RCC 7860 (cell line): ENCODE results near the gene FOXO6.

ENCODE experiments used
- DNase-seq: peaks from one replicate; pipeline ENCODE4 v3.0.0-alpha.2; 2015; ENCODE audit warnings: low spot score
- FAIRE-seq: peaks from 2 replicates; lab custom pipeline; 2012; peaks lifted over from hg19 to GRCh38; lab: Jason Lieb, UNC

The FOXO6 gene

DNA sequence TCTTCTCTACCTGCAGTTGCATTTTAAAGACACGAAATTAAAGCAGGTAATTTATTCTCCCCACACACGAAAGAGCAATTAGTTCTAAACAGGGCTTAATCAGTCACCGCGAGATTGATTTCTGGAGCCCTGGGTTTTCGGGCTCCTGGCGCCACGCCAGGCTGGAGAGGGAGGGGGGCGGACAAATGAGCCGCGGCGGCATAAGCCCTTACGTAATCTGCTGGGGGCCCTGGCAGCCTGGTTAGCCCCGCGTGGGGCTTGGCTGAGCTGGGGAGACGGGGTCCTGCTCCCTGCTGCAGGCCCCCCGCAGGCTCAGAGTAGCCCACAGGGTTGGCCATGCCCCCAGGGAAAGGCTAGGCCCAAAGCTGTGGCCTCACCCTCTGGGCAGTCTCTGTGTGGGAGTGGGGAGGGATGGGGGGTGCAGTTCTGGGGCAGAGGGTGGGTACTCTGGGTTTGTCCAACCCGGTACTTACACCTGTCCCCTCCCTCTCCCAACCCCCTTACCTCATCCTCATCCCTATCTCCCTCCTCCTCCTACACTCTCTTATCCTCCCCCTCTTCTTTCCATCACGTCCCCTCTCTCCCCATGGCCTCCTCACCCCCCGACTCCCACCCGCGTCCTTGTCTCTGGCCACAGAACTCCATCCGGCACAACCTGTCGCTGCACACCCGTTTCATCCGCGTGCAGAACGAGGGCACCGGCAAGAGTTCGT lies 19.9 kb downstream of the FOXO6 start:
- no peak for DNase-seq
- no peak for FAIRE-seq

- FAIRE-seq (no peak), DNase-seq (no peak)
Observed at GRCh38 chr1:41381692-41382479, 20.7 kb downstream of the FOXO6 start.

GRCh38 chr1:41382480-41383090 lies 21.4 kb downstream of the FOXO6 start:
- DNase-seq (no peak), FAIRE-seq (no peak)

DNA sequence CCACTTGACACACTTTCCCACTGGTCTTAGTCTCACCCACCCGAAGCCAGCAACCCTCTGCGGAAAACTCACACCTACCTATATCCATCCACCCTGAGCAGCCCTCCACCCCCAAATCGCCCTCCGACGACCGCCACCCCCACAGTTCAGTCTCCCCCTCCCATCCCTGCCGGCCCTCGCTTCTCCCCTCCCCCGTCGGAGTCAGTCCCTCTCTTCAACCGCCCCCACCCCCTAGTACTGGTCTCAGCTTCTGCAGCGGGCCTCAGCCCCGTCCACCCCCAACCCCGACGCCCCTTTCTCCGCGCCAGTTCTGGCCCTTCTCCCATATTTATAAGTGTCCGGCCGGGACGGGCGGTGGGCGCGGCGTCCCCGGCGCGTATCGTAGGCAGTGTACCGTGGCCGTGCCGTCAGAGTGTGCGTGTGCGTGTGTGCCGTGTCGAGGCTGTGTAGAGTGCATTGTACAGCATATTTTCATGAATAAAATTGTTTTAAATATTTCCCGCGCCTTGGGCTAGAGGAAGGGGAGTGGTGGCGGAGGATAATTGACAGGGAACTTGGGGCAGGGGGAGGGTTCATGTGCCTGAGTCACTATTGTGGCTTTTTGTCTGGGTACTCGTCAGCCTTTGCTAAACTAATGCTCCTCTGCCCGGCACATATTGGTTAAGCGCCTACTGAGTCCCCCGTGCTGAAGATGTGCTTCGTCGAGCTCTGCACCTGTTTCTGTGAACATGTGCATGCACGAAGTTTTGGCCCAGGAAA lies 22.0 kb downstream of the FOXO6 start:
- FAIRE-seq = no peak

GRCh38 chr1:41384579-41384978 lies 23.3 kb downstream of the FOXO6 start:
- DNase-seq (no peak), FAIRE-seq (no peak)

More for the DNA sequence above, 22.0 kb downstream of the FOXO6 start:
- peak; percentile 10 for DNase-seq

GRCh38 chr1:41385398-41386195 lies 24.4 kb downstream of the FOXO6 start:
- DNase-seq (no peak), FAIRE-seq (no peak)

DNA sequence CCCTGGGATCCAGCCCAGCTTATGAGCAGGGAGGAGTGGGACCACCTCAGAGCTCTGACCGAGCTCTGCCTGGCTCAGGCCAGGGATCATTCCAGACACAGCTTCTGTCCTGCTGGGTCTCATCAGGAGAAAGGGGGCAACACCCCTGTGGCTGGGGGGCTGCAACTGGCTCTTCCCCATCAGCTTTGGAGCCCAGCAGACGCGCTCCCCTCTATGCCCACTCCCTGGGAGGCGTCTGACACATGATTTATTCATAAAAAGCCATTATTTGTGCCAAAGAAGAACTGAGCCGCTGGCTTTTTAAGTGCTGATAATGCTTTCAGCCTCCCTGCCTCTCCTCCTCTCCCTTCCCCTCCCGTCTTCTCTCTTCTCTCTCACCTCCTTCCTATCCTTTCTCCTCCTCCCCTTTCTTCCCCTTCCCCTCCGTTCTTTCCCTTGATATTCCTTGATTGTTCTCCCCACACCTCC lies 25.0 kb downstream of the FOXO6 start:
- DNase-seq (no peak), FAIRE-seq (no peak)

DNA sequence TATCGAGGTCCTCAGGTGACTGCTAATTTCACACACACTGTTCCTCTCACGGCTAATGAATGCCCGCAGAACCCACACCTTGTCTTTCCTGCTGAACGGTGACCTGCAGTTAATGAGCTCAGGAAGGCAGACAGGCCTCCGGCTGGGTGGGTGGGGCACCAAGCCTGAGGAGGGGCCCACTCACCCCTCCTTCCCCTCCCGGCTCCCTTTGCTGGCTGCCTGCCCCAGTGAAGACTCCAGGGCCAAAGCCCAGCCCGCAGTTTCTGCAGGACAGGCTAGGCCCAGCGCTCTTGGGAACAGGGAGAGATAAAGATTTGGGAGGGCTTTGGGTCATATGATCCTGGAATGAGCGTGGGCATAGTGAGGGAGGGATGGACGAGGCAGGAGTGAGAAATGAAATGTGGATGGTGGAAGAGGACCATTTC lies 26.4 kb downstream of the FOXO6 start:
- no peak for DNase-seq
- FAIRE-seq = no peak

DNA sequence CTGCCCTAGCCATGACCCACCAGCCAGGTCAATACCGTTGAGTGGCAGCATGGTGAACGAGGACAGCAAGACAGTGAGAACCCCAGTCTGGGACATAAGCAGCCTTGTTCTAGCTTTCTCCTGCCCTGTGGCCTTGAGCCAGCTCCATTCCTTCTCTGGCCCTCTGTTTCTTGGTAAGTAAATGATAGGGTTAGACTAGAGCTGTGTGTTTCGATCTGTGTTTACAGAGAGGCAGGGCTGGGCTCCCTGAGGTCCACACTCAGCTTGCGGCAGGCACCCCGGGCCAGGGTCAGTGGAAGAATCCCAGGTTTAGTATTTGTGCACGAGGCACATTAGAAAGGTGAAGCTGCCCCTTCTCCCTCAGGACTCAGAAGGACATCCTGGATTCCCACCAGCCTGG lies 27.3 kb downstream of the FOXO6 start:
- FAIRE-seq (no peak), DNase-seq (no peak)

DNA sequence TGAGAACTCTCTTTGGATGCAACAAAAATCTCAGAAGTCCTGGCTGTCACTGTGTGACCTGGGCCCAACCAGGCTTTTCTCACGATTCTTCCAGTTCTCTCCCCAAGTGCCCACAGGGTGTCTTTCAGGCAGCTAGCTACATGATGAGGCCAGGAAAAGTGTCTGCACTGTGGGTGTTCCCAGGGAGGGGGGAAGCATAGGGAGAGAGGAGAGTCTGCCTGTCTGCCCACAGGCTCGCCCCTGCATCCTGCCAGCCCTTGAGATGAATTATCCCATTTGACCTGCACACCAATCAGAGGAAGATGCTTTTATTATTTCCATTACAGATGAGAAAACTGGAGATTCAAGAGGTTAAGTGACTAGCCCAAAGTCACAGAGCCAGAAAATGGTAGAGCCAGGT lies 27.8 kb downstream of the FOXO6 start:
- FAIRE-seq (no peak), DNase-seq (no peak)

GRCh38 chr1:41390166-41390565 lies 28.9 kb downstream of the FOXO6 start:
- no peak for FAIRE-seq
- DNase-seq = no peak

GRCh38 chr1:41390573-41390972 lies 29.3 kb downstream of the FOXO6 start:
- FAIRE-seq = no peak
- DNase-seq = no peak

DNA sequence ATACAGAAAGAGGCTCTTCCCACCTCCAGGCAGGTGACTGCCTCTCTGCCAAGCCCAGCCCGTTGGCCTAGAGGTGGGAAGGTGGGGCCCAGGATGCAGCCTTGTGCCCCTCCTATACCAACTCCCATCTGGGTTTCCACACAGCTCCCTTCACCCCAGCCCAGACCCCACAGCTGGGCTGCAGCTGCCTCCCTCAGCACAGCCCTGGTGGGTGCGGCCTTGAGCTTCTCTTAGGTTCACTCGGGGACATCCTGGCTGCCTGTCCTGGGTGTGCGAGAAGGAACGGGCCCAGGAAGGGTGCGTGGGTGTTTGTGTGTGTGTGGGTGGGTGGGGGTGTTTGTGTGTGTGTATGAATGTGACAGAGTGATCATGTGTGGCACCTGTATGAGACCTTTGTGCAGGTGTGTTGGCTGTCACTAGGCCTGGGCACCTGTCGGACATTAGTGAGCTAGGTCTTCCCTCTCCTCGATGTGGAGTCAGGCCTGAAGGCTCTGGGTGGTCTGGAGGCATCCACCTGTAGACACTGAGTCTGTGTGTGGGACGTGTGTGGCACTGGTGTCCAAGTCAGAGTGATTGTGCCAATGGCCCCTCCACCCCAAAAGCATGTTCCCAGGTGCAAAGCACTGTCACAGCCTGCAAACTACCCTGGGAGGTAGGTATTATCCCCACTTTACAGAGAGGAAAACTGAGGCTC lies 30.7 kb downstream of the FOXO6 start:
- no peak for FAIRE-seq
- no peak for DNase-seq

GRCh38 chr1:41392528-41392924 lies 31.3 kb downstream of the FOXO6 start:
- DNase-seq = no peak
- no peak for FAIRE-seq

DNA sequence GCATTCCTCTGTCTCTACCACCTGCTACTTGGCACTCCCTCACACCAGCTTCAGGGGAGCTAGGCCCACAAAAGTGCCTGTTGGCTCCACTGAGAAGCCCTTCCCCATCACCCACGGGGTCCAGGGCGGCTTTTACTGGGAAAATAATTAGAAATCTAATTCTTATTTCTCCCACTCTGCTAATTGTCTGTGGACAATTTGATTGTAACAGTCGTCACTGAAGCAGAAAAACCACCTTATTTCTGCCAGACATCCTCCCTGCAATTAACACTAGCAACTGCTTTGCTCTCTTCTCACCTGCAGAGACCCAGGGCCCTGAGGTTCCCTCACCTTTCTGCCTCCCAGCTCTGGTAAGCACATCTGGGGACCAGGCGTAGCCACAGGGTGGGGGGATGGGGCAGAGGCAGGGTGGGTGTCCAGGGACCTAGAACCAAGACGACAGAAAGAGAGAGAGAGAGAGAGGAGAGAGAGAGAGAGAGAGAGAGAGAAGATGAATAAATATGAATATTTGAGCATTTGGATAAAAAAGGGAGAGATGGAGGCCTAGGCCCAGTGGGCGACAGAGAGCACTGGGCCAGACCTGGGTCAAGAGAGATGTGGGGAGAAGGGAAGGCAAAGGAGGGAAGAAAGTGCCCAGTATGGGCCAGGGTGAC lies 32.6 kb downstream of the FOXO6 start:
- DNase-seq (no peak), FAIRE-seq (no peak)

GRCh38 chr1:41394369-41394744 lies 33.1 kb downstream of the FOXO6 start:
- FAIRE-seq (no peak), DNase-seq (no peak)

DNA sequence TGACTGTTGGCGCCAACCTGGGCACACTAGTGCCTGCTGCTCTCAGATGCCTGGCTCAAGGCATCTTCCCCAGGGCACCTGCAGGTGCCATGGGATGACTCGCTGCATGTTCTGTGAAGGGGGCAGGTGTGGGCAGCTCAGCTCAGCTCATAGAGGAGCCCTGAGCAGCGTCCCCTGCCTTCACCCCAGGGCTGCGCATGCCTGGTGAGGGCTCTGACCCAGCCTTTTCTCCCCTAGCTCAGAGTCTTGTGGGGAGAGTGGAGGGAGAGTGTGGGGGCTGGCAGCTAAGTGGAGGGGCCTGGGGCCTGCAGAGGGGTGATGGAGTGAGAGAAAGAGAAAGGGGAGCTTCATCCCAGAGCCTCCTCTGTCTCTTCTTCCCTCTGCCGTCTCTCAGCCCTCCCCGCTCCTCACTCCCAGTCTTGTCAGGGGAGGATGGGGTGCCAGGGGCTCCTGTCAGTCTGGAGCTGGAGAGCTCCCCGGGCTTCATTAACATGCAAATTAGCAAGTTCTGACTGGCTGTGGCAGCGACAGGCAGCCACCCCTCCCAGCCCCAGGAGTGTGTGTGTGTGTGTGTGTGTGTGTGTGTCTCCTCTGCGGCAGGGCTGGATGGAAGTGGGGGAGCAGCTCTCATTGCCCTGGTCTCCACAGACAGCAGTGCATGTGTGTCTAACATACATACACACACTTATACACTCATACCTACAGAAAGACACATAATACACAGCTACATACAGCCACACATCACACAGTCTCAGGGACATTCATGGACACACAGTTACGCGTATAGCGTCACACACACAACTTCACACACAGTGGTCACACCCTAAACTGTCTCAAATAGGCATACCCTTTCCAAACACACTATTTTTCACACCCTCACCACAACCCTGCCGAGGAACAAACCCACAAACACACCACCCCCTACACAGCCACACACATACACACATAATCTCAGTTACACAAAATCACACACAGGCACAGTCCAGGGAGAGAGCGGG lies 34.0 kb downstream of the FOXO6 start:
- DNase-seq (no peak), FAIRE-seq (no peak)

GRCh38 chr1:41396084-41396483 lies 34.9 kb downstream of the FOXO6 start:
- FAIRE-seq (no peak), DNase-seq (no peak)
